Activated naive CD4-positive, alpha-beta T cell treated with Interleukin-2 at 50 U/mL for 16 hours (primary cell): Measurements from ENCODE around the gene CYP27A1.

Experiments
- DNase-seq: peaks from one replicate; pipeline ENCODE4 v3.0.0-alpha.2; 2020

Gene CYP27A1

GRCh38 chr2:218776488-218776887, 5.5 kb upstream of the CYP27A1 start:
- DNase-seq: no peak

- no peak for DNase-seq
Observed at GRCh38 chr2:218777276-218777990, 4.5 kb upstream of the CYP27A1 start.

GRCh38 chr2:218780046-218780445, 1.9 kb upstream of the CYP27A1 start:
- no peak for DNase-seq

GRCh38 chr2:218780851-218781690, 876 bp upstream of the CYP27A1 start:
- no peak for DNase-seq

GRCh38 chr2:218782528-218782844, 539 bp downstream of the CYP27A1 start:
- DNase-seq: no peak

GRCh38 chr2:218783688-218784087, 1.7 kb downstream of the CYP27A1 start:
- no peak for DNase-seq

- no peak for DNase-seq
Observed at GRCh38 chr2:218785103-218785502, 3.2 kb downstream of the CYP27A1 start.

- DNase-seq: no peak
Observed at GRCh38 chr2:218786133-218786532, 4.2 kb downstream of the CYP27A1 start.

GRCh38 chr2:218788529-218789255, 6.7 kb downstream of the CYP27A1 start:
- no peak for DNase-seq

GRCh38 chr2:218792433-218792832, 10.5 kb downstream of the CYP27A1 start:
- DNase-seq: no peak

GRCh38 chr2:218796691-218797090, 14.7 kb downstream of the CYP27A1 start:
- DNase-seq: no peak

GRCh38 chr2:218798767-218799504, 17.0 kb downstream of the CYP27A1 start:
- DNase-seq: no peak

GRCh38 chr2:218799990-218800389, 18.0 kb downstream of the CYP27A1 start:
- no peak for DNase-seq

GRCh38 chr2:218802386-218802994, 20.5 kb downstream of the CYP27A1 start:
- no peak for DNase-seq

GRCh38 chr2:218804817-218805216, 22.9 kb downstream of the CYP27A1 start:
- DNase-seq: no peak

GRCh38 chr2:218805627-218806026, 23.7 kb downstream of the CYP27A1 start:
- no peak for DNase-seq

- DNase-seq: no peak
Observed at GRCh38 chr2:218806346-218806978, 24.5 kb downstream of the CYP27A1 start.

GRCh38 chr2:218807626-218808025, 25.7 kb downstream of the CYP27A1 start:
- no peak for DNase-seq

GRCh38 chr2:218809515-218809914, 27.6 kb downstream of the CYP27A1 start:
- no peak for DNase-seq

- DNase-seq: no peak
Observed at GRCh38 chr2:218810256-218810655, 28.3 kb downstream of the CYP27A1 start.

- DNase-seq: no peak
Observed at GRCh38 chr2:218811382-218811781, 29.4 kb downstream of the CYP27A1 start.
